ENCODE results near the gene BRD1.

The BRD1 gene

DNA sequence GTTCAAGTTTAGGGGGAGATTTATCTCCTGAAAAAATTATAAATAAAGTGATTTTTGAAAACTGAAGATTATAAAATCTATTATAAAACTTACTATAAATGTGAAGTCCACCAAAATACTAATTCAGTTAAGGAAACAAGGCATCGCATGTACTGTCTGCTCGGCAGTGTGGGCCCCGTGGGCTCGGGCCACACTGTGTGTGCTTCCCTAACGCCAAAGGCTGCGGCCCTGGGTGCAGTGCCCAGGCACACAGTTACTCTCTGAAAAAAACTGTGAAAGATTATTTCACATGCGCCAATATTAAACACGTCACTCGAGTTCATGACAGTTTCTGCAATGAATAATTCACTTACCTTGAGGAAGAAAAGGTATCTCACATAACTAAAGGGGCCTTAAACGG is 39.8 kb downstream of the BRD1 start:
- Histone ChIP-seq H3K27me3 (ENCODE audit: insufficient read depth, poor library complexity, severe bottlenecking) (no peaks in the 10 kb centered on the region), H3K27ac (replicated peaks) (peak overlapping the region; percentile 82), H3K4me3 (replicated peaks; ENCODE audit: insufficient read depth, low read length) (no peak overlapping the region)
- no peak for DNase-seq (ENCODE audit: low read depth in 1 of 2, low spot score in 1 of 2)
- TF ChIP-seq POLR2AphosphoS5 (IDR thresholded peaks at IDR 0.05; ENCODE audit: low read depth) (no peak), GABPA (IDR thresholded peaks at IDR 0.05; ENCODE audit: low read depth) (no peak), SPI1 (IDR thresholded peaks at IDR 0.05; ENCODE audit: borderline replicate concordance, low read depth) (no peak)
- TF ChIP-seq, protein P1, sequence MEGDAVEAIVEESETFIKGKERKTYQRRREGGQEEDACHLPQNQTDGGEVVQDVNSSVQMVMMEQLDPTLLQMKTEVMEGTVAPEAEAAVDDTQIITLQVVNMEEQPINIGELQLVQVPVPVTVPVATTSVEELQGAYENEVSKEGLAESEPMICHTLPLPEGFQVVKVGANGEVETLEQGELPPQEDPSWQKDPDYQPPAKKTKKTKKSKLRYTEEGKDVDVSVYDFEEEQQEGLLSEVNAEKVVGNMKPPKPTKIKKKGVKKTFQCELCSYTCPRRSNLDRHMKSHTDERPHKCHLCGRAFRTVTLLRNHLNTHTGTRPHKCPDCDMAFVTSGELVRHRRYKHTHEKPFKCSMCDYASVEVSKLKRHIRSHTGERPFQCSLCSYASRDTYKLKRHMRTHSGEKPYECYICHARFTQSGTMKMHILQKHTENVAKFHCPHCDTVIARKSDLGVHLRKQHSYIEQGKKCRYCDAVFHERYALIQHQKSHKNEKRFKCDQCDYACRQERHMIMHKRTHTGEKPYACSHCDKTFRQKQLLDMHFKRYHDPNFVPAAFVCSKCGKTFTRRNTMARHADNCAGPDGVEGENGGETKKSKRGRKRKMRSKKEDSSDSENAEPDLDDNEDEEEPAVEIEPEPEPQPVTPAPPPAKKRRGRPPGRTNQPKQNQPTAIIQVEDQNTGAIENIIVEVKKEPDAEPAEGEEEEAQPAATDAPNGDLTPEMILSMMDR (IDR thresholded peaks at IDR 0.05; ENCODE audit: insufficient read depth, low read length): no peak
- TF ChIP-seq, protein P2, sequence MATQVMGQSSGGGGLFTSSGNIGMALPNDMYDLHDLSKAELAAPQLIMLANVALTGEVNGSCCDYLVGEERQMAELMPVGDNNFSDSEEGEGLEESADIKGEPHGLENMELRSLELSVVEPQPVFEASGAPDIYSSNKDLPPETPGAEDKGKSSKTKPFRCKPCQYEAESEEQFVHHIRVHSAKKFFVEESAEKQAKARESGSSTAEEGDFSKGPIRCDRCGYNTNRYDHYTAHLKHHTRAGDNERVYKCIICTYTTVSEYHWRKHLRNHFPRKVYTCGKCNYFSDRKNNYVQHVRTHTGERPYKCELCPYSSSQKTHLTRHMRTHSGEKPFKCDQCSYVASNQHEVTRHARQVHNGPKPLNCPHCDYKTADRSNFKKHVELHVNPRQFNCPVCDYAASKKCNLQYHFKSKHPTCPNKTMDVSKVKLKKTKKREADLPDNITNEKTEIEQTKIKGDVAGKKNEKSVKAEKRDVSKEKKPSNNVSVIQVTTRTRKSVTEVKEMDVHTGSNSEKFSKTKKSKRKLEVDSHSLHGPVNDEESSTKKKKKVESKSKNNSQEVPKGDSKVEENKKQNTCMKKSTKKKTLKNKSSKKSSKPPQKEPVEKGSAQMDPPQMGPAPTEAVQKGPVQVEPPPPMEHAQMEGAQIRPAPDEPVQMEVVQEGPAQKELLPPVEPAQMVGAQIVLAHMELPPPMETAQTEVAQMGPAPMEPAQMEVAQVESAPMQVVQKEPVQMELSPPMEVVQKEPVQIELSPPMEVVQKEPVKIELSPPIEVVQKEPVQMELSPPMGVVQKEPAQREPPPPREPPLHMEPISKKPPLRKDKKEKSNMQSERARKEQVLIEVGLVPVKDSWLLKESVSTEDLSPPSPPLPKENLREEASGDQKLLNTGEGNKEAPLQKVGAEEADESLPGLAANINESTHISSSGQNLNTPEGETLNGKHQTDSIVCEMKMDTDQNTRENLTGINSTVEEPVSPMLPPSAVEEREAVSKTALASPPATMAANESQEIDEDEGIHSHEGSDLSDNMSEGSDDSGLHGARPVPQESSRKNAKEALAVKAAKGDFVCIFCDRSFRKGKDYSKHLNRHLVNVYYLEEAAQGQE (IDR thresholded peaks at IDR 0.05; ENCODE audit: insufficient replicate concordance, low read depth): no peak

DNA sequence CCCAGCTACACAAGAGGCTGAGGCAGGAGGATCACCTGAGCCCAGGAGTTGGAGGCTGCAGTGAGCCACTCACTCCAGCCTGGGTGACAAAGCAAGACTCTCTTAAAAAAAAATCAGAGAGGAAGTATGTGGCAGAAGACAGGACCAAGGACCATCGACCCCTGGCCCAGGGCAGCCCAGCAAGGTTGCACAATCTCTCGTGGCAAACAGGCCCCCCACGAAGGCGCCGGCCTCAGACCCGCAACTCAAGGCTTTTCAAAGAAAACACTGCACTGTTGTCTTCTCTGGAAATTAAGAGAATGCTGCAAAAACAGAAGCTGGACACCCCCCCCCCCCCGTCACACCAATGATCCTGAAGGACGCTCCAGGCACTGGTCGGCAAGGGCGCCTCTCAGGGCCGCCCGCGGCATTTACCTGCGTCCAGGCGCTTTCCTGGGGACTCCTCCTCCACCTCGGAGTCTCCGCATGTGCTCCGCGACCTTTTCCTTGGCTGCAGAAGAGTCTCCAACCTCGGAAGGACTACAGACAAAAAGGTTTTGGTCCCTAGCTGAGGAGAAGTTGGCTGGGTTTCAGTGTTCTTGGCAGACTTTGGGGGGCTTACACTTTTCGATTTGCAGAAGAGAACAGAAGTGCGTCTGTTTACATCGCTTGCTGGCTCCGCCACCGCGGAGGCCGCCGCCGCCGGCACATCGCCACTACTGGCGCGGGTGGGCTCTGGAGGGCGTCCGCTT is 40.5 kb downstream of the BRD1 start:
- Histone ChIP-seq H3K27ac (replicated peaks) (no peak overlapping the region; the same call in 1 of the 2 replicates), H3K27me3 (ENCODE audit: insufficient read depth, poor library complexity, severe bottlenecking) (no peaks in the 10 kb centered on the region), H3K4me3 (replicated peaks; ENCODE audit: insufficient read depth, low read length) (no peak overlapping the region)
- no peak for TF ChIP-seq POLR2AphosphoS5 (IDR thresholded peaks at IDR 0.05; ENCODE audit: low read depth)
- TF ChIP-seq GABPA (IDR thresholded peaks at IDR 0.05; ENCODE audit: low read depth): no peak
- no peak for TF ChIP-seq SPI1 (IDR thresholded peaks at IDR 0.05; ENCODE audit: borderline replicate concordance, low read depth)
- TF ChIP-seq, protein P1 (IDR thresholded peaks at IDR 0.05; ENCODE audit: insufficient read depth, low read length): no peak
- TF ChIP-seq, protein P2 (IDR thresholded peaks at IDR 0.05; ENCODE audit: insufficient replicate concordance, low read depth): no peak
- no peak for DNase-seq (ENCODE audit: low read depth in 1 of 2, low spot score in 1 of 2)

DNA sequence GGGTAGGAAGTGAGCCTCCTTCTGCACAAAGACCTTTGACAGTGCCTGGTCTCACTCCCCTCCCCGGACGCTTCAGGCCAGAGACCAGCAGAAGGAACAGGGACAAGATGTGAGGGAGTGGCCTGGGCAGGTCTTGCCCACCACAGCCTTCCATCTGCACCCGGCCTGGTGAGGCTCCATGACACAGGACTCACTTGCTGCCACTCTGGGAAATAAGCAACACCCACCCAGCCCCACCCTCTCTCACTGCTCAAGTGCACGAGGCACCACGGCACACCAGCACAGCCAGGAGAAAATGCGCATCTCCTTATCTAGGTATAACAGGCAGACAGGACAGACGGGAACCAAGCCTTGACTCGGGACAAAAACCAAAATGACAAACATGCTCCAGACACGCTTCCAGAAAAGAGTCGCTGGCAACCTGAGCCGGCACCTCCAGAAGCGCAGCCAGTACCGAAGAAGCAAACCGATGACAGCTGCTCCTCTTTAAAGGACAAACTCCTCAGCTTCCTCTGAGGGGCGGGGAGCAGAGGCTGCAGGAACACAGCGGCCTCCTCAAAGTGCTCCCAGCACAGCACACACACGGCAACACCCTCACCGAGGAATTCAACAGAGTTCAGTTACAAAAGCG is 41.7 kb downstream of the BRD1 start:
- Histone ChIP-seq H3K27ac (replicated peaks) (peak overlapping the region; percentile 25; the same call in 1 of the 2 replicates), H3K4me3 (replicated peaks; ENCODE audit: insufficient read depth, low read length) (no peak overlapping the region), H3K27me3 (ENCODE audit: insufficient read depth, poor library complexity, severe bottlenecking) (no peaks in the 10 kb centered on the region)
- TF ChIP-seq, protein P1 (IDR thresholded peaks at IDR 0.05; ENCODE audit: insufficient read depth, low read length): no peak
- TF ChIP-seq GABPA (IDR thresholded peaks at IDR 0.05; ENCODE audit: low read depth): no peak
- TF ChIP-seq POLR2AphosphoS5 (IDR thresholded peaks at IDR 0.05; ENCODE audit: low read depth): no peak
- TF ChIP-seq, protein P2 (IDR thresholded peaks at IDR 0.05; ENCODE audit: insufficient replicate concordance, low read depth): no peak
- no peak for TF ChIP-seq SPI1 (IDR thresholded peaks at IDR 0.05; ENCODE audit: borderline replicate concordance, low read depth)
- DNase-seq (ENCODE audit: low read depth in 1 of 2, low spot score in 1 of 2): no peak
